ENCODE results near the gene GSG1L.

GSG1L gene

DNA sequence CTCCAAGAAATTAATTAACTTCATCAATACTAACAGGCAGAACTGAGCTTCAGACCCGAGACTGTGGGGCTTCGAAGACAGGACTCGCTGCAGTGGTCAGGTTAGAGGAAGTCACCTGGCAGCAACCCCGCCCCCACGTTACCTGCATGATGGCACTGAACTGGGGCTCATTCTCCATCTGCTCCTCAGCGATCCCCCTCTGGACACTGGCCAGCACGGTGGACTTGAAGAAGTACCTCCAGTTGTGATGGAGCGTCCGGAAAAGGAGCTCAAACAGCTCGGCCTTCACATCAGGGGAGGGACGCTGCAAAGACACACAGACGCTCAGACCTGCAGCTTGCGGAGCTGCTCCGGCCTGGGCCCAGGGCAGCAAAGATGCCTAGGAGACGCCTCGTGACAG, 40.9 kb upstream of the GSG1L start:
- no peak for DNase-seq
- Histone ChIP-seq H3K27ac (no peak overlapping the region), H3K9me3 (ENCODE audit: severe bottlenecking) (no peaks in the 10 kb centered on the region), H3K36me3 (peaks cover 96% of the 10 kb centered on the region), H3K4me3 (ENCODE audit: low read depth, low read length) (no peak overlapping the region), H3K27me3 (ENCODE audit: insufficient read depth, low read depth, severe bottlenecking) (no peaks in the 10 kb centered on the region)
- TF ChIP-seq, protein P1, sequence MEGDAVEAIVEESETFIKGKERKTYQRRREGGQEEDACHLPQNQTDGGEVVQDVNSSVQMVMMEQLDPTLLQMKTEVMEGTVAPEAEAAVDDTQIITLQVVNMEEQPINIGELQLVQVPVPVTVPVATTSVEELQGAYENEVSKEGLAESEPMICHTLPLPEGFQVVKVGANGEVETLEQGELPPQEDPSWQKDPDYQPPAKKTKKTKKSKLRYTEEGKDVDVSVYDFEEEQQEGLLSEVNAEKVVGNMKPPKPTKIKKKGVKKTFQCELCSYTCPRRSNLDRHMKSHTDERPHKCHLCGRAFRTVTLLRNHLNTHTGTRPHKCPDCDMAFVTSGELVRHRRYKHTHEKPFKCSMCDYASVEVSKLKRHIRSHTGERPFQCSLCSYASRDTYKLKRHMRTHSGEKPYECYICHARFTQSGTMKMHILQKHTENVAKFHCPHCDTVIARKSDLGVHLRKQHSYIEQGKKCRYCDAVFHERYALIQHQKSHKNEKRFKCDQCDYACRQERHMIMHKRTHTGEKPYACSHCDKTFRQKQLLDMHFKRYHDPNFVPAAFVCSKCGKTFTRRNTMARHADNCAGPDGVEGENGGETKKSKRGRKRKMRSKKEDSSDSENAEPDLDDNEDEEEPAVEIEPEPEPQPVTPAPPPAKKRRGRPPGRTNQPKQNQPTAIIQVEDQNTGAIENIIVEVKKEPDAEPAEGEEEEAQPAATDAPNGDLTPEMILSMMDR (IDR thresholded peaks at IDR 0.05; ENCODE audit: low read depth, low read length): no peak

DNA sequence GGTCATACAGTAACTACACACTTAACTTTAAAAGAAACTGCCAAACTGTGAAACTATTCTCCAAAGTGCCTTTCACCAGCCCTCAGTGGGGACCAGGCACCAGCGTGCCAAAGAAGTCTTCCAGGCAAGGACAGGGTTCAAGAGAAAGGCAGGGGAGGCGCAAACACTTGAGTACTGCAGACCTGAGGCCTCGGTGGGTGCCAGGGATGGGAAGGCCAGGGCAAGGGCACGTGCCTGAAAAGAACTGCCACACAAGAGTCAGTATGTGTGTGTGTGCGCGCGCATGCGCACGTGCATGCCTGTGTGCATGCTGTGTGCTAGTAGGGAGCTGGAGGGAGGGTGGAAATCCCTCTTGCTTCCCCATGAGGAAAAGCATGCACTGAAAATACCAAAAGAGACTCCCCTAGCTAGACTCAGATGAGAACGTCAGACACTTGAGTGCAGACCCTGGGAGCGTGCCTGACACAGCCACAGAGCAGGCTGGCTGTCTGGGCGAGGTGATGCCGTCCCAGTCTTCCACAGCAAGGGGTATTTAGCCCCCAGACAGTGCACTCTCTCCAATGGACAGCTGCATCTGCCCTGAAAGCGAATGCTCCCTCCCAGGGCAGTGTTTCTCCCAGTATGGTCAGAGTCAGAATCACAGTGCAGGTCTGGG, 40.1 kb upstream of the GSG1L start:
- DNase-seq: no peak
- no peaks in the 10 kb centered on the region for H3K27me3 ChIP-seq (ENCODE audit: insufficient read depth, low read depth, severe bottlenecking)
- TF ChIP-seq, protein P1 (IDR thresholded peaks at IDR 0.05; ENCODE audit: low read depth, low read length): no peak
- no peaks in the 10 kb centered on the region for H3K9me3 ChIP-seq (ENCODE audit: severe bottlenecking)
- H3K36me3 ChIP-seq: peaks cover 98% of the 10 kb centered on the region
- H3K4me3 ChIP-seq (ENCODE audit: low read depth, low read length): no peak overlapping the region
- no peak overlapping the region for H3K27ac ChIP-seq

DNA sequence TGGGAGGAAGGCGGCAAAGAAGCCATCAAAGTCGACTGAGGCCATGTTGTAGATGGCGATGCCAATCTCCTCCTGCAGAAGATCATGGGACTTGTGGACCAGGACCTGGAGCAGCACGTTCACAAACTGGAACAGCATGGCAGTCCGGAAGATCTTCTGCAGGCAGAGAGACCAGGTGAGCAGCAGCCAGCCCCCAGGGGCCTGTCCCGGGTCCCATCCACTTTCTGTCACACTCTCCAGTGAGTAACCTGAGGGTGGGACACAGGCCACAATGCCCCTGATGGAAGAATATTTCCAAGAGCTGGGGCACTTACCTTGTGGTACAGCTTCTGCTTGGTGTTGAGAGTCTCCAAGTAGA, 38.0 kb upstream of the GSG1L start:
- DNase-seq: no peak
- Histone ChIP-seq H3K36me3 (peaks cover 88% of the 10 kb centered on the region), H3K27ac (no peak overlapping the region), H3K4me3 (ENCODE audit: low read depth, low read length) (no peak overlapping the region), H3K27me3 (ENCODE audit: insufficient read depth, low read depth, severe bottlenecking) (no peaks in the 10 kb centered on the region), H3K9me3 (ENCODE audit: severe bottlenecking) (no peaks in the 10 kb centered on the region)
- TF ChIP-seq, protein P1 (IDR thresholded peaks at IDR 0.05; ENCODE audit: low read depth, low read length): no peak

DNA sequence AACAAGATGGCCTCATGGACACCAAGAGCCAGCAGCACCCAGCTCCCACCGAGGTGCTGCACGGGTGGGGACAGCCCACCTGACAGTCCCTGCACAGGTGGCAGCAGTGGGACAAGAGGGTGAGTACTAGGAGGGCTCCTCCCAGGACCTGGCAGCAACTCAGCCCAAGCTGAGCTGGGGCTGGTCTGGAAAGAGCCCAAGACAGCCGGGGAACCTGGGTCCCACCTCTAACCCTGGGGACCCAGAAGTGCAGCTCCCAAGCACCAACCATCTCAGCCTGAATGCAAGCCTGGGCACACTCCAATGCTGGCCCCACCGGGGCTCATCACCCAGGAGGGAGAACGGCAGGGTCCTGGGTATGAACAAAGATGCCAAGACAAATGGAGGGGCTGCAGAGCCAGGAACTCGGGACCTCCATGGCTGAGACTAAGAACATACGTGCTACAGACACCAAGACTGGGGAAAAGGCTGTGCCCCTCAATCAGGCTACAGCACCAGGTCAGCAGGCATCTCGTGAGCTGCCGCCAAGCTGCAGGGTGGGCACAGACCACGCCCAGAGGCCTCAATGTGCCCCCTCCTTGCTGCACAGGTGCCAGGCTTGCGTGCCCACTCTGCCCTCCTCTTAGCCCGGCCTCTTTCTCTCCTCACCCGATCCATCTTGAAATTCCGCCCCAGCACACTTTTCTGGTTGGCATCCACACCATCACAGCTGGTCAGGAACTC, 37.5 kb upstream of the GSG1L start:
- DNase-seq: no peak
- H3K36me3 ChIP-seq: peaks cover 82% of the 10 kb centered on the region
- TF ChIP-seq, protein P1 (IDR thresholded peaks at IDR 0.05; ENCODE audit: low read depth, low read length): no peak
- no peaks in the 10 kb centered on the region for H3K9me3 ChIP-seq (ENCODE audit: severe bottlenecking)
- no peak overlapping the region for H3K27ac ChIP-seq
- no peaks in the 10 kb centered on the region for H3K27me3 ChIP-seq (ENCODE audit: insufficient read depth, low read depth, severe bottlenecking)
- no peak overlapping the region for H3K4me3 ChIP-seq (ENCODE audit: low read depth, low read length)

DNA sequence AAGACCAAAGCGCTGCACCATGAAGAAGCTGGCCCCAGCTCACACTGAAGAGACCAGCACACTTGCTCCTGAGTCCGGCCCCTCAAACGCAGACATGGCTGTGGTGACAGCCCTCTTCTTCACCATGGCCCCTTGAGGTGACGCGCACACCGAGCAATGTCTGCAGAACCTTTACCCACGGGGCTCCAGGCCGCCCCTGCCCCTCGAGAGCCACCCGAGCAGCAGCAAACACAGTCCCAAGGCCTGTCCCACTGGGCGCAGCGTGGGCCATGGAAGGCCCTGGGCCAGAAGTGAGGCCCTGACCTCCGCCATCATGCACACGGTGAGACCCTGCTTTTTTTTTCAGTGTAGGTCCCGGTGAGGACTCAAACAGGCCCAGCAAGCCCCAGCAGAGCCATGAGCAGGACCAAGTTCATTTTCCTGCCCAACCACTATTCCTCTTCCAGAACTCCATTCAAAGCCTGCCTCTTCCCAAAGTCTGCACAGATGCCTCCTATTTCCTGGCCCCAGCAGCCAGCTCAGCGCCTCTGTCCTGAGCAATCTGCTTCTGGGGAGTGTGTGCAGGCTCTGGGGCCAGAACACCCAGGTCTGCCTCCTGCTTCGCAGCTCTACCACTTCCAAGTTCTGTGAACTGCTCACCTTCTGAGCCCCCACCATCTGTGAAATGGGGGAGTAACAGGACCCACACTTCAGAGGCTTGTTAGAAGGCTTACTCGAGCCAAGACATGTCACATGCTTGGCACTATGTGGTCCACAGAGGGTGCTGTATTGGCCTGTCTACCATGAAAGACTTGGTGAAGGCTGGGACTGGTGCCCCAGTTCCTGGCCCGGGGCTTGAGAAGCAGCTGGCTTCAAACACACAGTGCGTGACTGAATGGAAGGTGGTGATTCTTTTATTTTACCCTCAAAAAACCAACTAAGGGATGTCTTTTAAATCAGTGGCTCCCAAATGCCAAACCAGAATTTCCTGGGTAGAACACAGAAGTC, 35.7 kb upstream of the GSG1L start:
- H3K9me3 ChIP-seq (ENCODE audit: severe bottlenecking): no peaks in the 10 kb centered on the region
- no peak overlapping the region for H3K27ac ChIP-seq
- H3K4me3 ChIP-seq (ENCODE audit: low read depth, low read length): no peak overlapping the region
- no peaks in the 10 kb centered on the region for H3K27me3 ChIP-seq (ENCODE audit: insufficient read depth, low read depth, severe bottlenecking)
- DNase-seq: no peak
- H3K36me3 ChIP-seq: peaks cover 65% of the 10 kb centered on the region
- TF ChIP-seq, protein P1 (IDR thresholded peaks at IDR 0.05; ENCODE audit: low read depth, low read length): no peak
